HepG2 (cell line): Measurements from ENCODE around the gene DND1. TPM values are rescaled to one million over a fixed set of nuclear protein-coding genes. Genes with fewer than 3 reads are reported as not detected.

ENCODE experiments used
- CBFB ChIP-seq: sonication (generic); formaldehyde crosslinking; IDR thresholded peaks from 2 replicates; pipeline ENCODE4 v1.4.0; 2020; ENCODE audit warnings: missing genetic modification reagents
- CBX2 ChIP-seq, 2 experiments: fragments of 200-600 bp in 1 of 2; sonication (generic); formaldehyde crosslinking in 1 of 2; IDR thresholded peaks; 2 replicates each; pipeline versions ENCODE4 v1.7.0 to v1.8.1; 2018 to 2022; ENCODE audit warnings: low read depth in 2 of 2, low read length in 1 of 2, mild to moderate bottlenecking in 1 of 2, missing genetic modification reagents in 1 of 2
- HCFC1 ChIP-seq: fragments of 150-350 bp; IDR thresholded peaks from 2 replicates; pipeline ENCODE4 v1.6.1; 2014; ENCODE audit warnings: low read depth, low read length
- ISL2 ChIP-seq: sonication (generic); formaldehyde crosslinking; IDR thresholded peaks from 2 replicates; pipeline ENCODE4 v1.5.0; 2020; ENCODE audit warnings: missing genetic modification reagents
- MAFF ChIP-seq: IDR thresholded peaks from 2 replicates; pipeline ENCODE4 v1.6.1; 2011; ENCODE audit warnings: low read depth, low read length, improper control_type of control experiment
- MEIS2 ChIP-seq: sonication (generic); formaldehyde crosslinking; IDR thresholded peaks from 2 replicates; pipeline ENCODE4 v1.9.0; 2021; ENCODE audit warnings: mild to moderate bottlenecking, missing genetic modification reagents
- PLRG1 ChIP-seq: fragments of 450-650 bp; conservative IDR thresholded peaks from 2 replicates; pipeline ENCODE4 v1.6.1; 2016
- PREB ChIP-seq: sonication (generic); formaldehyde crosslinking; IDR thresholded peaks from 2 replicates; pipeline ENCODE4 v1.4.0; 2020; ENCODE audit warnings: missing genetic modification reagents
- RCOR2 ChIP-seq: IDR thresholded peaks from 2 replicates; pipeline ENCODE4 v1.6.1; 2016; ENCODE audit warnings: missing biosample characterization, missing genetic modification reagents
- RFX3 ChIP-seq: IDR thresholded peaks from 2 replicates; pipeline ENCODE4 v1.6.1; 2016; ENCODE audit warnings: missing biosample characterization, missing genetic modification reagents
- SP2 ChIP-seq: sonication (generic); formaldehyde crosslinking; IDR thresholded peaks from 2 replicates; pipeline ENCODE4 v1.5.1; 2020; ENCODE audit warnings: mild to moderate bottlenecking, missing genetic modification reagents
- SRSF4 ChIP-seq: fragments of 200-400 bp; formaldehyde crosslinking; IDR thresholded peaks from one replicate; pipeline ENCODE4 v1.6.1; 2018; ENCODE audit warnings: mild to moderate bottlenecking, low read depth, low read length, moderate library complexity; ENCODE audit not compliant: poor library complexity, severe bottlenecking
- TBX3 ChIP-seq: fragments of 450-650 bp; IDR thresholded peaks from 2 replicates; pipeline ENCODE4 v1.6.1; 2017; ENCODE audit warnings: antibody characterized with exemption, mild to moderate bottlenecking, inconsistent platforms, borderline replicate concordance
- TCF12 ChIP-seq, 2 experiments: fragments of 450-650 bp in 1 of 2; sonication (generic) in 1 of 2; formaldehyde crosslinking in 1 of 2; IDR thresholded peaks; 2 replicates each; pipeline versions ENCODE4 v1.6.1 to v1.8.0; 2017 to 2022; ENCODE audit warnings: antibody characterized with exemption in 1 of 2, mild to moderate bottlenecking in 1 of 2, missing genetic modification reagents in 1 of 2, moderate library complexity in 1 of 2
- ZBTB1 ChIP-seq: sonication (generic); formaldehyde crosslinking; IDR thresholded peaks from 2 replicates; pipeline ENCODE4 v1.4.0; 2020; ENCODE audit warnings: missing genetic modification reagents, borderline replicate concordance
- ZNF225 ChIP-seq: sonication (generic); formaldehyde crosslinking; IDR thresholded peaks from 2 replicates; pipeline ENCODE4 v1.4.0; 2020; ENCODE audit warnings: mild to moderate bottlenecking, missing genetic modification reagents
- ZNF280D ChIP-seq: sonication (generic); formaldehyde crosslinking; IDR thresholded peaks from 2 replicates; pipeline ENCODE4 v1.5.1; 2020; ENCODE audit warnings: mild to moderate bottlenecking, missing genetic modification reagents
- ZNF317 ChIP-seq: sonication (generic); formaldehyde crosslinking; IDR thresholded peaks from 2 replicates; pipeline ENCODE4 v1.5.0; 2020; ENCODE audit warnings: mild to moderate bottlenecking, missing genetic modification reagents
- ZNF362 ChIP-seq: sonication (generic); formaldehyde crosslinking; IDR thresholded peaks from 2 replicates; pipeline ENCODE4 v1.4.0; 2020; ENCODE audit warnings: missing genetic modification reagents, mild to moderate bottlenecking, borderline replicate concordance
- ZNF496 ChIP-seq: sonication (generic); formaldehyde crosslinking; IDR thresholded peaks from 2 replicates; pipeline ENCODE4 v1.8.1; 2023; ENCODE audit warnings: mild to moderate bottlenecking, moderate library complexity, missing genetic modification reagents; ENCODE audit not compliant: insufficient replicate concordance
- ZNF784 ChIP-seq: sonication (generic); formaldehyde crosslinking; IDR thresholded peaks from 2 replicates; pipeline ENCODE4 v1.5.1; 2020; ENCODE audit warnings: missing genetic modification reagents, mild to moderate bottlenecking, borderline replicate concordance
- ZSCAN20 ChIP-seq: sonication (generic); formaldehyde crosslinking; IDR thresholded peaks from 2 replicates; pipeline ENCODE4 v1.4.0; 2020; ENCODE audit warnings: missing genetic modification reagents, mild to moderate bottlenecking, borderline replicate concordance
- ZSCAN30 ChIP-seq: sonication (generic); formaldehyde crosslinking; IDR thresholded peaks from 2 replicates; pipeline ENCODE4 v1.5.0; 2020; ENCODE audit warnings: mild to moderate bottlenecking, missing genetic modification reagents
- polyA plus RNA-seq, 8 experiments: library from polyadenylated mRNA; depleted of rRNA in 3 of 8; stranded (reverse) in 7 of 8; unstranded in 1 of 8; fragments of >200 nt; fragmentation: Illumina TruSeq in 4 of 8; extraction: Trizol in 4 of 8; gene quantifications; 2 replicates each; pipeline versions ENCODE4 v1.2.1 to v1.2.3, GENCODE V29; 2011 to 2016; ENCODE audit warnings: low read depth in 4 of 8, missing spikeins in 1 of 8, mixed read lengths in 1 of 8; ENCODE audit not compliant: insufficient read depth in 1 of 8
- total RNA-seq, 5 experiments: library from RNA; depleted of rRNA; stranded (reverse); fragments of >200 nt; fragmentation: Illumina TruSeq; extraction: Trizol; gene quantifications; 2 replicates each; pipeline ENCODE4 v1.2.3, GENCODE V29; 2016; ENCODE audit warnings: low read depth in 1 of 5

DND1 gene
- total and polyA plus RNA-seq, 2 of the 13 experiments (the other 11 are each of a cell fraction or from before 2014, with no cell fraction given) = 0.48 to 0.55 TPM

GRCh38 chr5:140639148-140639981, 34.0 kb downstream of the DND1 start, which contains the start of gene TMCO6 (continued):
- TF ChIP-seq CBFB (CRISPR knock-in tag) = peak; percentile 35; the same call in 1 of the 2 replicates
- no peak for TF ChIP-seq ZNF496 (CRISPR knock-in tag)
- TF ChIP-seq MEIS2 (CRISPR knock-in tag) = peak; percentile 94
- peak; percentile 98 for TF ChIP-seq ZNF362
- no peak for TF ChIP-seq CBX2 (IDR thresholded peaks at IDR 0.05; ENCODE audit: low read depth, low read length)
- no peak for TF ChIP-seq CBX2 (CRISPR knock-in tag; IDR thresholded peaks at IDR 0.05; ENCODE audit: low read depth)
- TF ChIP-seq HCFC1 = no peak
- TF ChIP-seq MAFF = no peak
- no peak for TF ChIP-seq ZSCAN20
- no peak for TF ChIP-seq SP2 (CRISPR knock-in tag)
- TF ChIP-seq ZNF225 = peak; percentile 61; the same call in 1 of the 2 replicates
- peak; percentile 70 for TF ChIP-seq RCOR2 (CRISPR knock-in tag)
- no peak for TF ChIP-seq ZNF784 (CRISPR knock-in tag)
- TF ChIP-seq ZBTB1 = no peak; the same call in 1 of the 2 replicates
- TF ChIP-seq ISL2 = peak; percentile 78; the same call in 1 of the 2 replicates
- no peak for TF ChIP-seq PLRG1
- no peak for TF ChIP-seq ZNF280D (CRISPR knock-in tag)
- no peak for TF ChIP-seq ZSCAN30
- TF ChIP-seq ZNF317 (CRISPR knock-in tag) = no peak
- TF ChIP-seq RFX3 (CRISPR knock-in tag) = no peak
- TF ChIP-seq TBX3 = peak; percentile 40; the same call in 1 of the 2 replicates
- no peak for TF ChIP-seq SRSF4
- no peak for TF ChIP-seq TCF12 (IDR thresholded peaks at IDR 0.05)
- peak; percentile 38; the same call in 1 of the 2 replicates for TF ChIP-seq TCF12 (CRISPR knock-in tag; IDR thresholded peaks at IDR 0.05)
- no peak for TF ChIP-seq PREB (CRISPR knock-in tag)
